ENCODE measurements around the gene MAN1A1.

Gene MAN1A1

DNA sequence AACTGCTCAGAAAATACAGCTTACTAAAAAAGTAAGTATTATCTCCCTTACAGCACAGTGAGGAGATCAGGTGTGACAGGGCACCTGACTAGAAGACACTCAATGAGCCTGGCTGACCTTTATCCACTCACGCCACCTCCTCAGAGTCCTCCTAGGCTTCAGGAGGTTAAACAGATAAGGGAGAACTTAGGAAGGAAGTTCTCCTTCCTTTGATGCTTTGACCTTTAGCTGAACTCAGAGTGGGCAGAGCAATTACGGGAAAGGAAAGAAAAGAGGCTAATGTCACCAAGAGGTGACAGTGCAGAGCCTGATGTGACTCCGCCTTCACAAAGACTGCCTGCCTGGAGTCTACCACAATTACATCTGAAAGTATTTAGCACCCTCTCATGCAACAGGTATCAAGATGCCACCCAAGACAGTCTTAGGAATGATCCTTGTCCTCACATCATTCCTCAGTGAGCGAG lies 36.7 kb downstream of the MAN1A1 start:
- DNase-seq, result peak; percentile 59 to 75
- TF ChIP-seq GATA1 (IDR thresholded peaks at IDR 0.05; ENCODE audit: low read depth, low read length), result no peak

DNA sequence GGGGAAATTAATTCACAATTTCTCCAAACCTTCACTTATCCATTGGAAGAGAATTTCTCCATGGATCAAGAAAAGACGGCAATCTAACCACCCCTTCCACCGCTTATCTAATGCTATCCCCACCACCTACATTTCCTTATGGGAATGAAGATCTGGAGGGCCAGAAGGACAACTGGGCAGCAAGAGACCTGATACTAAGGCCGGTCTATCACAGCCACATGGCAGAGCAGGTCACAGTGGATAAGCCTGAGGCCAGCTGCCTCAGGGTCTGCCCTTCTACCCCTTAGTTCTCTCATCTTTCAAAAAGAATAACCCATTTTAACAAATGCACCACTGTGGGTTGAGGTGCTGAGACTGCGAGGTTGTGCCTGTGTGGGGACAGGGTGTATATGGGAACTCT lies 37.1 kb downstream of the MAN1A1 start:
- no peak for TF ChIP-seq GATA1 (IDR thresholded peaks at IDR 0.05; ENCODE audit: low read depth, low read length)
- TF ChIP-seq POLR2A (IDR thresholded peaks at IDR 0.05; ENCODE audit: low read length), result no peak
- DNase-seq, result peak in 1 of 2 experiments; percentile 47

DNA sequence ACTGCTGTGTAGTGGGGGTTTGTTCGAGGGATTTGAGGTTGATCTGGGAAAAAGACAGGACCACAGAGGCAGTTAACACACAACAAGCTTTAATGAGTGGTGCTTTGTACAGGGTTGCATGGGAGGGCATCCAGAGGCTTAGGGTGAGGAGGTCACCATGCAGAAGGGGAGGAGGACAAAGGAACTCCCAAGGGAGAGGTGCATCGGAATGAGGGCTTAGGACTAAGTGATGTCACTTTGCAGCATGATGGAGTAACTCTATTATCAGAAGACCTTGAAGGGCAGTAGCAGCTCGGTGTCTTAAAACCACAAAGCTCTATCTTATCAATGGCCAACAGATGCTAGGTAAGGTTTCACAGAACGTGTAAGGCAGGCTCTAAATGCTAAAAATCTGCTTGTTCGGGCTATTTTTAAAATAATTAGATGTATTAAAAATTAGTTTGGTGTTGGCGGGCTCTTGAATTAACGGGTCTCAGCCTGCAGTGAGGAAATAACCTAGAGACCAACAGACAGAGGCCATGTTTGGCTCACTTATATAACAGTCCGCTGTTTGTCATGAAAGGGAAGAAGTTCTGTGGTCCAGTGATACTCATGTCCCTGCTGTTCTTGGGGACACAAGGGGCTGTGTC lies 37.9 kb downstream of the MAN1A1 start:
- TF ChIP-seq POLR2A (IDR thresholded peaks at IDR 0.05; ENCODE audit: low read length) (no peak), GATA1 (IDR thresholded peaks at IDR 0.05; ENCODE audit: low read depth, low read length) (no peak)
- peak; percentile 18 to 30 for DNase-seq

DNA sequence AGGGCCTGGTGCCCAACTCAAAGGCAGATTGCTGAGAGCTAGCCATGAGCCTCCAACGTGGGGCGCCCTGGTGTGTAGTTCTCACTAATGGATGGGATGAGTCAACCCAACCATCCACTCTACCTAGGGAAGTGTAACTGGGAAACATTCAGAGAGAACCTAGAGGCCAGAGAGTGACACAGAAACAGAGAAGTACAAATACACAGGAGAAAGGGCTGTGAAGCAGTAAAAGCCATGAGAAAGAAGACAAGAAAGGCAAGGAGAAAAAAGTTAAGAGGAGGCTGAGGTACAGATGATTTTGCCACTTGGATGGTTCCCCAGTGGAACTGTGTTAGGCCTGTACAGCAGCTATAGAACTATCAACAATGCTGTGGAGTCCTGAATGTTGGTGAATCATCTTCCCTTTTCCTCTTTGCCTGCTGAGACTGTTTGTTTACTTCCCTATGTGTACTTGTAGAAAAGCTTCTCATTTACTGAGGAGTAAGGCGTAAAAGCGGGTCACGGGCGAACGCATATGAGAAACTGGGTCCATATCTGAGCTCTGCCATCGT lies 39.0 kb downstream of the MAN1A1 start:
- no peak for DNase-seq
- TF ChIP-seq POLR2A (IDR thresholded peaks at IDR 0.05; ENCODE audit: low read length), result no peak
- no peak for TF ChIP-seq GATA1 (IDR thresholded peaks at IDR 0.05; ENCODE audit: low read depth, low read length)

- no peak for DNase-seq
- no peak for TF ChIP-seq GATA1 (IDR thresholded peaks at IDR 0.05; ENCODE audit: low read depth, low read length)
- TF ChIP-seq POLR2A (IDR thresholded peaks at IDR 0.05; ENCODE audit: low read length), result no peak
Observed at GRCh38 chr6:119308991-119309657, 40.4 kb downstream of the MAN1A1 start.

- peak; percentile 56 to 78 for DNase-seq
Observed at GRCh38 chr6:119308048-119308570, 41.5 kb downstream of the MAN1A1 start.

DNA sequence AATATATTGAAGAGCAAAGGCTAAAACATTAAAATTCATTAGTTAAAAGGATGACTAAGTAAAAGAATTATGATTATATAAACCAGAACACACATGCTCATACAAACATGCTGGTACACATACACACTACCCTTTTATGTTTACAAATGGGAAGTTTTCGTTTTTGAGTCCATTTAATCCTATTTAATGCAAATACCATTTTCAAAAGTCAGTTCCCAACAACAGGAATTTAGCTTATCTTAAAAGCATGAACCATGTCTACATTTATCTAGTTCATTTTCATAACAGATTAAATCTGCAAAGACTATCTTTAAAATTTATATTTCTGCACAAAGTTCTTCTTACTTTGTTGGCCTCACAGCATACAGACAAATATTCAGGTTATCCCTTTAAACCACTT lies 42.5 kb downstream of the MAN1A1 start:
- no peak for DNase-seq
- no peak for TF ChIP-seq GATA1 (IDR thresholded peaks at IDR 0.05; ENCODE audit: low read depth, low read length)
- TF ChIP-seq POLR2A (IDR thresholded peaks at IDR 0.05; ENCODE audit: low read length), result no peak

More at GRCh38 chr6:119308048-119308570, 41.5 kb downstream of the MAN1A1 start:
- TF ChIP-seq GATA1 (IDR thresholded peaks at IDR 0.05; ENCODE audit: low read depth, low read length) (no peak), POLR2A (IDR thresholded peaks at IDR 0.05; ENCODE audit: low read length) (no peak)

GRCh38 chr6:119306396-119306968 lies 43.1 kb downstream of the MAN1A1 start:
- TF ChIP-seq POLR2A (IDR thresholded peaks at IDR 0.05; ENCODE audit: low read length) (no peak), GATA1 (IDR thresholded peaks at IDR 0.05; ENCODE audit: low read depth, low read length) (no peak)
- peak; percentile 26 for DNase-seq

DNA sequence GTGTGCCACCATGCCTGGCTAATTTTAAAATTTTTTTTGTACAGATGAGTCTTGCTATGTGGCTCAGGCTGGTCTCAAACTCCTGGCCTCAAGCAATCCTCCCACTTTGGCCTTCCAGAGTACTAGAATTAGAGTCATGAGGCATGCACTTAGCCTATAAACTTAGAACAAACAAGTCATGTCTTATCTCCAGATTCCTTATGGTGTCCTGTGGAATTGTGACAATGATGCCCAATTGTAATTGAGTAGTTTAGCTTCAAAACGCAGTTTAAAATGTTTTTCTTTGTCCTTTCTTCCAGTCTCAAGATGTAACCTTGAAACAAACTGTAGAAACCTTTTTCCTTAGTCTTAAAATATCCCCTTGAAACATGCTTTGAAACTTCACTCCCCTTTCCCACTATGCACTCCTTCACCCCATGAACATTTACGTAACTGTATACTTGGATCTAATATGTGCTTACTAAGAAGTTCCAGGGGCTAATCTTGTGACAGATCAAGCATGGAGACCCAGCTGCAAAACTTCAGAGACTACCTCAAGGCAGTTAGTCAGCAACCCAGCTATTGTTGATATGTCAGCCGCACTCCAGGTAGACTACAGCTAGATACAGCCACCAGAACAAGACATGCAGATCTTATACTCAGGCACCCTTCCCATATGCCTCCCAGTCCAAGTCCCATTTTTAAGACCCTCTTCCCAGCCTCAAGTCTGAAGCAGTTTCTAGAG lies 46.2 kb downstream of the MAN1A1 start:
- TF ChIP-seq GATA1 (IDR thresholded peaks at IDR 0.05; ENCODE audit: low read depth, low read length), result no peak
- TF ChIP-seq POLR2A (IDR thresholded peaks at IDR 0.05; ENCODE audit: low read length), result no peak
- peak in 1 of 2 experiments; percentile 34 for DNase-seq

GRCh38 chr6:119301429-119301828 lies 48.1 kb downstream of the MAN1A1 start:
- TF ChIP-seq POLR2A (IDR thresholded peaks at IDR 0.05; ENCODE audit: low read length), result no peak
- TF ChIP-seq GATA1 (IDR thresholded peaks at IDR 0.05; ENCODE audit: low read depth, low read length), result no peak
- DNase-seq, result no peak

DNA sequence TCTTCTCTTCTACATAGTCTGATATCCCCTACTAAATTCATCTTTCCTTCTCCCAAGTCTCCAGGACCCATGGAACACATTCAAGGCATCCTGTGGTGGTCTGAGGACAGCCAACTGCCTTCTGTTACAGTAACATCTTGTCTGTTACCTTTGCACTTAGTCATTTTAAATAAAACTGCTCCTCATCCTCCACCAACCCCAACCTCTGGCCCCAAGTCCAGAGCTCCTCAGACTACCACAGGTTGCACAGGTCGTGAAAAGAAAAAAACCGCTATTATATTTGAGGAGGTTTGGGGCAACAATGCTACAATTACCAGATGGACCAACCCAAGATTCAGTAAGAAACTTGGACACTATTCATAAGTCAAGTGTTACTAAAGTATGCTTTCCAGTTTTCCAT lies 49.9 kb downstream of the MAN1A1 start:
- no peak for DNase-seq
- TF ChIP-seq GATA1 (IDR thresholded peaks at IDR 0.05; ENCODE audit: low read depth, low read length) (no peak), POLR2A (IDR thresholded peaks at IDR 0.05; ENCODE audit: low read length) (no peak)

GRCh38 chr6:119297049-119297448 lies 52.5 kb downstream of the MAN1A1 start:
- DNase-seq, result no peak
- TF ChIP-seq GATA1 (IDR thresholded peaks at IDR 0.05; ENCODE audit: low read depth, low read length) (no peak), POLR2A (IDR thresholded peaks at IDR 0.05; ENCODE audit: low read length) (no peak)

All from erythroblast (primary cell).